Measurements from ENCODE around the gene RXRA. TPM values are rescaled to one million over a fixed set of nuclear protein-coding genes. Genes with fewer than 3 reads are reported as not detected.

Gene RXRA
- total RNA-seq, 1 donor from 2014 or later = 29.6 TPM

DNA sequence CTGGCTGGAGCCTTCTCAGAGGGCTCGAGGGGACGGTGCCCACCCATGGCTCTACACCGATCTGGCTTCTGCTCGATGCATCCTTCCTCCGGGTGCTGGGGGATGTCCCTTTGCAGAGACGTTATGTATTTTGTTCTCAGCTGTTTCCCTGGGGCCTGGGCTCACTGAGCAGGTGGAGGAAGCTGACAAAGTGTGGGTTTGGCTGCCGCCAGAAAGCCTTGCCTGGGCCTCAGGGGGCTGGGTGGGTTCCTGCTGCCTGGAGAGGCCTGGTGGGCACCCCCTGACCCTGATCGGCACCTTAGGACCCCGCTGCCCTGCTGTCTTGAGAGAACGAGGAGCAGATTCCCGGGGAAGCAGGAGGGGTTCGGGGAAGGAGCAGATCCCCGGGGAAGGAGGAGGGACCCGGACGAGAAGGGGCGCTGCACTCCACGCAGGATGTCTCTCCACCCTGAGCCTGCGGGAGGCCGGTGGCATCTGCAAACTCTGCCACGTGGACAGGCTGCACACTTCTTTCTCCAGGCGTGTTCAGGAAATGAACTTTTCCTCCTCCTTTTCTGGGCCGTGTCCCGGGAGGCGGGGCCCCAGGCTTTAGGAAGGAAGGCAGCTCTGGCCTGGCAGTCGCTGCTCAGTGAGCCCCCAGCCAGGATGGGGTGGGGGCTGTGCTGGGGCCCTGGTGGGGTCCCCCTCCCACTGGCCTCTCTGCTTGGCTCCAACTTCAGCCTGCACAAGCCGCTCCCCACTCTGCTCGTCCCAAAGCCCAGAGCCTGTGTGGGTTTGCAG is 148.9 kb downstream of the RXRA start:
- peak; percentile 89 for DNase-seq

DNA sequence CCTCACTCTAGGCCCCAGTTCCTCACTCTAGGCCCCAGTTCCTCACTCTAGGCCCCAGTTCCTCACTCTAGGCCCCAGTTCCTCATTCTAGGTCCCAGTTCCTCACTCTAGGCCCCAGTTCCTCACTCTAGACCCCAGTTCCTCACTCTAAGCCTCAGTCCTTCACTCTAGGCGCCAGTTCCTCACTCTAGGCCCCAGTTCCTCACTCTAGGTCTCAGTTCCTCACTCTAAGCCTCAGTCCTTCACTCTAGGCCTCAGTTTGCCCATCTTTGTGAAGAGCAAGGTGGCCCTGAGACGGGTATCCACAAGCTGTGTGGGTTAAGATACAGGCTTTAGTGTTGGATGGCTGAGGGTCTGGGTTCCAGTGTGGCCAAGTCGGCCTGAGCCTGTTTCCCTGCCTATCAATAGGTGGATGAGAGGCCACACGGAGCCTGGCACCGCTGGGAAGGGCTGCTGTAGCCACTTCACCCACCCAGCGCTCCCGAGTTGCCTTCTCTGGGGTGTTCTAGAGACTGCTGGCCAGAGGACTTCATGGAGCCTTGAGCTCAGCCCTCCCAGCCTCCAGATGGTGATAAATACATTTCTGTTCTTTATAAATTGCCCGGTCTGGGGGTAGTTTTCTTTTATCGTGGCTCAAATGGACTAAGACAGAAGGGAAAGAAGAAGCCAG is 150.2 kb downstream of the RXRA start:
- DNase-seq = no peak

DNA sequence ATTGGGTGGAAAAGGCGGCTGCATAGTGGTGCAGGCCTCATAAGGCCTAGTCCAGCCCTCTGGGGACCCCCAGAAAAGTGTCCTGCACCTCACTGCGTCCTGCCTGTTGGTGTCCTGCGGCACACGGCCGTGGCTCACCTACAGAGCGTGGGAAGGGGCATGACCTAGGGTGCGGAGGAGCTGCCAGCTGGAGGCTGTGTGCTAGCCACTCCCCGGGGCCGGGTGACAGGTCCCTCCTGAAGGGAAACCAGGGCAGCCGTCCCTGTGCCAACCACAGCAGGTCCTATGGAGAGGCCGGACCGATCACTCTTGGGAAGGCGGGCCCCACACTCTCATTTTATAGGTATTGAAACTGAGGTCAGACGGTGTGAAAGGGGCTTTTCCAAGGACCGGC is 150.7 kb downstream of the RXRA start:
- no peak for DNase-seq

DNA sequence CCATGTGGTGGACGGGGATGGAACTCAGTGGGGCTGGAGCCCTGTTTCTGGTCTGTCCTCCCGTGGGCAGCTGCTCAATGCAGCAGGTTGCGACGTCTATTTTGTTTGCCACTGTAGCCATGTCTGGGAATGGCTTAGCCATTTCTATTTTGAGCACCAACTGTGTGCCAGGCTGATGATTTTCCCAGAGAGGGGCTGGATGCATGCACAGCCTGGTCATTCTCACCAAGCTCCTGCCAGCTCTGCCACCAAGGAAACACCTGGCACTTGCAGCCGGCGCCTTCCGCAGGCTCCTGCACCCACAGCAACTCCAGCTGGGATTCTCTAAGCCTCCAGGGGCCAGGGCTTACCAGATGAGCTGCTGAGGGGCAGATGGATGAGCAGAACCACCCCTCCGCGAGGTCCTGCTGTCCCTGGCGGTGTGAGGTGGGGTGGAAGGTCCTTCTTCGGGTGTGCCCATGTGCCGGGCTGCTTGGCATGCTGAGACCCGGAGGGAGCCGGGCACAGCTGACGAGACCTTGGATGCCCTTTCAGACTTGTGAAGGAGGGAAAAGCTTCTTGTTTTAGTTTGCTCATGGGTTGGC is 151.2 kb downstream of the RXRA start:
- no peak for DNase-seq

DNA sequence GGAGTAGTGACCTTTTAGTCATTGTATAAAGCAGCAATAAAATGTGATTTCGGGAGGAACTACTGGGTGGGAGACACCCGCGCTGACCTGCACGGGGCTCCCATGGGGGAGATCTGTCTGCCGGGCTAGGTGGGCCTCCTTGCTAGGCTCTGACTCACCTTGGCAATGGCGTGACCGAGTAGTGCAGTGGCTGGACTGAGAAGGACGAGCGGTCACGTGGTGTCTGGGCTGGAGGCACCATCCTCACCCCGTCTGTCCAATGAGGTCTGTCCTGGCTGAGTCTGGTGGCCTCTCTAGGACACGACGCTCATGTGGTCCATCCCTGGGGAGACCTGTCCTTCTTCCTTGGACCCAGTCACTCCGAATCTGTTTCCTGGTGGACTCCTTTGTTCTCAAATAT is 151.7 kb downstream of the RXRA start:
- no peak for DNase-seq

DNA sequence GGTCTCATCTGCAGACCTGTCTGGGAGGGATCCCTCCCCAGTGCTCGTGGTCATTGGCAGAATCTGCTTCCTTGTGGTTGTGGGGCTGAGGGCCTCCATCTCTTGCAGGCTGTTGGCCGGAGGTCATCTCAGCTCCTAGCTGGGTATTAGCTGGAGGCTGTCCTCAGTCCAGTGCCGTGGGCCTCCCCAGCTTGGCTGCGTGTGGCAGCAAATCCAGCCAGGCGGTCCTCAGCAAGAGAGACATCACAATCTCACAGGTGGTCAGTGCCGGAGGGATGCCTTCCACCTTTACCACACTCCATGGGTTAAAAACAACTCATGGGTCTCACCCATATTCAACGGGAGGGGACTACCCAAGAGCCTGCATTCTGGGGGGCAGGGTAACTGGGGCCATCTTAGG is 155.5 kb downstream of the RXRA start:
- no peak for DNase-seq

DNA sequence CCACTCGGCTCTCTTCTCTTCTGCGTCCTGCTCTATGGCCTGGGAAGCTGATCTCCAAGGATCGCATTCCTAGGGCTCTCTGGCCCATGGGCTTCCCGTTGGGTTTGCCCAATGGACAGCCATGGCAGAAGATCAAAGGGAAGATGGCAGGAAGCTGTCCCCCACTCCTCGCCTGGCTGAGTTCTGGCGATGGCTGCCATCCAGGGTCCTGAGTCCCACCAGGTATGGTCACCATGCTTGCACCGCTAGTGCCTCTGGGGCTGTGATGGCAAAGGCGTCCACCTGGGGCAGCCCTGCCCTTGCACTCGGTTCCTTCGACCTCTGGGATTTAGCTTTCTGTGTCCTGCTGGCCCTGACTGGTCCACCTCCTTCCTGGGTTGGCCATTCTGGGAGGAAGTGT is 156.0 kb downstream of the RXRA start:
- no peak for DNase-seq

DNA sequence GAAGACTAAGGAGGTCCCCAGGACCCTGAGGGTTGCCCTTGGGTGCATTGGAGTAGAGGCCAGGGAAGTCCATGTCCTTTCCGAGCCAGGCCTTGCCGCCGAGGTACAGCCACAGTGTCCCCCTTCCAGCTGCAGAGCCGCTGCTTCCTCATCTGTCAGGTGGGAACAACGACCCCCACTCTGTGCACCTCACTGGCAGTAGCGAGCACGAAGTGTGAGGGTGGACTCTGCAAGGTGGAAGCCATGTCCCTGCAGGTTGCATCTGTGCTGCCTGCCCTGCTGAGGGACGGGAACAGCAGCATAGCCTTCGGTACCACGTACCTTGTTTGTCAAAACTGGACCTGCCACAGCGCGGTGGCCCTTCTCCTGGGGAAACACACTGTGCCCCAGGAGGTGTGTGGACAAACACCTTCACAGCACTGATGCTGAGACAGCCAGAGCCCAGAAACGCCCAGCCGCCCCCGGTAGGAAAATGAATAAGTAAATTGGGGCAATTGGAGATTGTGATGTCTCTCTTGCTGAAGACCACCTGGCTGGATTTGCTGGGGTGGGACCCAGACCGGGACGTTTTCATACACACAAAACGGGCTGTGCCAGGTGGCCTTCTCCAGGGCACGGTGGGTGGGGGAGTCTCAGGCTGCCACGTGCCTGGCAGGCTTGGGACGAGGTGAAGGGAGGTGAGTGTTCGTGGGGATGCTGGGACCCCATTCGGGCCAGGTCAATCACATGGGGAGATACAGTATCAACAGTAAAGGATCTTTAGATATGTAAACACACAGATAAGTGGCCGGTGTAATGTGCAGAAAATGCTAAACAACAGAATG is 157.3 kb downstream of the RXRA start:
- no peak for DNase-seq

DNA sequence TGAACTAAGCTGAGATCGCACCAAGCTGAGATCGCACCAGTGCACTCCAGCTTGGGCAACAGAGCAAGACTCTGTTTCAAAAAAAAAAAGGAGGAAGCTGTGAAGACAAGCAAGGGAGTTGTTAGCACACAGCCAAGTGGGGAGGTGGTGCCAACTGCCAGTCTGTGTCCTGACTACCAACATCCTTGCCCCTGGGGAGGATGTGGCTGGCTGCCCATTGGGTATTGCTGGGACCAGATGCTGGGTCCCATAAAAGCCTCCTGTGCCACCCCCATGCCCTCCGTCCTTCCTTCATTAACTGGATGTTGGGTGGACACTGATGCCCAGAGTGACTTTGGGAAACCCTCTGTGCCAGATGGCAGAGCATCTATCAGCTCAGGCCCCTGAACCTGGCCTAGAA is 158.2 kb downstream of the RXRA start:
- DNase-seq = no peak

DNA sequence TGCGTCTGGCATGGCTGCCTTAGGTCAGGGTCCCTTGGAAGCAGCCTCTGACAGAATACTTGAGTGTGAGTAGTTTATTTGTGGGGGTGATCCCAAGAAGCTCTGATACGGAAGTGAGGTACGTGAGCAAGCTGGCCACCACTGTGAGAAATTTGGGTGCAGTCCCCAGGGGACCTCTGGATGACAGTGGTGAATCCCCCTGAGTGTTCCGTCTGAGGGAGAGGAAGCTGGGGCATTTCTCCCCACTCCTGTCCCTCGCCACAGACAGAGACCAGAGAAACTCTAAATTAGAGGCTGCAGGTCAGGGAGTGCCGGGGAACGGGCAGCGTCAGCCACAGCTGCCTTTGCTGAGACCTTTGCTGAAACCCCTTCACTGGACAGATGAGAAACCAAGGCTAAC is 159.4 kb downstream of the RXRA start:
- DNase-seq = no peak

DNA sequence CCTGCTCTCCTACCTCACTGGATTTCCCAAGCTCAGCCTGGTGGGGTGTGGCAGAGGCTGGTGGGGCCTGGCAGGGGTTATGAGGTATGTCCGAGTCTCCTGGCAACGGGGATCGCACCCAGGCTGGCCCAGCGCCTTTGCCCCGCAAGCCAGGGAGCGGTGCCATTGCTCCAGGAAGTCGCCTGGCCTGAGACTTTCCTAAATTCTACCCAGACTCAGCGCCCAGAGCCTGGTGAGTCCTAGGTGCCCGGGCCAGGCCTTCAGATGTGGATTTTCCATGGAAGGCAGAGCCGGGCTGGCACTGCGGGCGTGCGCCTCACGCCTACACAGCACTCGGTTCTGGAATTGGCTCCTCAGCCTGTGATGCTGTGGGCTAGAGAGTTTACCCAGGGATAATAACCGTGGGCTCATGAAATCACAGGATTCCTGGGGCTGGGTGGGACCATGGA is 159.9 kb downstream of the RXRA start:
- no peak for DNase-seq

DNA sequence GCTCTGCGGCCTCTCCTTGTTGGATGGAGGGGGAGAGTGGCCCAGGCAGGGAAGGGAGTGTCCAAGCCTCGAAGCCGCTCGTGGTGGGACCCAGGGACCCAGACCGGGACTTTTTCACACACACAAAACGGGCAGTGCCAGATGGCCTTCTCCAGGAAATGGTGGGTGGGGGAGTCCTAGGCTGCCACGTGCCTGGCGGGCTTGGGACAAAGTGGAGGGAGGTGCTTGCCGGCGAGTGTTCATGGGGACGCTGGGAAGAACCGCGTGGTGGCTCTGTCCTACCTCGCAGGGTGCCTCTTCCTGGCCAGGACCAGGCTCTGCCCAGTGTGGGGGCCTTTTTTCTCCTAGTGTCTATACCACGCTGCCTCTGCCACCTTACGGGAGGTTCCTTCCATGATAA is 160.3 kb downstream of the RXRA start:
- DNase-seq = no peak

Small RNAs within 50 kb of the gene (small RNA-seq; reads per million reads assigned to genes)
- not detected for gene MIR4669 (ENCODE audit: low replicate concordance)

Other genes starting within 250 kb of the RXRA start
- gene WDR5, start 190.4 kb upstream of the RXRA start, total RNA-seq = 12.9 TPM
- gene RNU6ATAC, start 161.9 kb upstream of the RXRA start, total RNA-seq = under 0.01 TPM

Measured in skin of body (tissue), 3 donors.